Transverse colon (tissue), 4 donors: ENCODE results near the gene WBP2NL. TPM values are rescaled to one million over a fixed set of nuclear protein-coding genes. Genes with fewer than 3 reads are reported as not detected.
"Not testable (repeated sequence)": the region's sequence is repeated elsewhere in the genome, so short reads cannot be mapped to it uniquely, and the experiment has no call there.

Experiments used
- DNase-seq: peaks from one replicate; pipeline ENCODE4 v3.0.0-alpha.2; 2019
- H3K27ac ChIP-seq, 4 donors: fragments of 200-600 bp; sonication (generic); 2 replicates each; pipeline ENCODE4 v1.5.1; 2016 to 2018; ENCODE audit warnings: inconsistent platforms in 4 of 4
- H3K27me3 ChIP-seq: fragments of 200-600 bp; sonication (generic); 2 replicates; pipeline ENCODE4 v1.5.1; 2017; ENCODE audit warnings: inconsistent platforms
- H3K36me3 ChIP-seq, 4 donors: fragments of 200-600 bp; sonication (generic); 2 replicates each; pipeline ENCODE4 v1.5.1; 2017 to 2019; ENCODE audit warnings: inconsistent platforms in 4 of 4
- H3K4me1 ChIP-seq, 4 donors: fragments of 200-600 bp; sonication (generic); 2 replicates each; pipeline ENCODE4 v1.5.1; 2017 to 2020; ENCODE audit warnings: inconsistent platforms in 4 of 4
- H3K4me3 ChIP-seq, 4 donors: fragments of 200-600 bp; sonication (generic); 1 replicate in 1 of 4; 2 replicates in 3 of 4; pipeline versions ENCODE4 v1.5.1 to v1.6.1; 2017 to 2019; ENCODE audit warnings: inconsistent platforms in 4 of 4
- H3K9me3 ChIP-seq, 2 donors: fragments of 200-600 bp; sonication (generic); 2 replicates each; pipeline ENCODE4 v1.5.1; 2017 to 2019; ENCODE audit warnings: inconsistent platforms in 2 of 2
- CTCF ChIP-seq, 5 experiments: fragments of 200-600 bp in 3 of 5; fragments of 450-650 bp in 2 of 5; sonication (generic) in 3 of 5; IDR thresholded peaks; 1 replicate in 2 of 5; 2 replicates in 3 of 5; pipeline ENCODE4 v1.5.1; 2016 to 2017; ENCODE audit warnings: antibody characterized with exemption in 5 of 5, inconsistent platforms in 3 of 5, mild to moderate bottlenecking in 2 of 5, moderate library complexity in 1 of 5
- EP300 ChIP-seq: sonication (generic); formaldehyde crosslinking; IDR thresholded peaks from one replicate; pipeline ENCODE4 v1.6.1; 2017; ENCODE audit warnings: antibody characterized with exemption, low read depth
- POLR2A ChIP-seq: fragments of 450-650 bp; IDR thresholded peaks from one replicate; pipeline ENCODE4 v1.6.1; 2016; ENCODE audit warnings: antibody characterized with exemption, mild to moderate bottlenecking, moderate library complexity
- POLR2AphosphoS5 ChIP-seq, 3 donors: sonication (generic); formaldehyde crosslinking; IDR thresholded peaks; one replicate each; pipeline ENCODE4 v1.6.1; 2016; ENCODE audit warnings: antibody characterized with exemption in 3 of 3
- WGBS, 2 donors: methylation state at CpG; one replicate each; pipeline ENCODE4 v1.1.5; 2018; ENCODE audit warnings: low coverage in 1 of 2; 5-methylcytosine and 5-hydroxymethylcytosine counted together
- in situ Hi-C, 4 donors: fragments of 200-750 bp; cut with MboI; loops; one replicate each; pipeline versions ENCODE4 v1.15.0 to v1.15.1; 2017; ENCODE audit warnings: low sequenced_read_pairs in 3 of 4, low pct_ligation_motif_present in 1 of 4, low pct_unique_long_range_greater_than_20kb in 1 of 4
- intact Hi-C: fragments of 100-400 bp; cut with DNase I; formaldehyde crosslinking; loops from one replicate; pipeline ENCODE4 v1.15.1; 2023; ENCODE audit warnings: low total_unique reads
- total RNA-seq, 4 donors: library from RNA; depleted of rRNA; stranded (reverse); fragments of >200 nt; gene quantifications; one replicate each; pipeline ENCODE4 v1.1.0, GENCODE V29; 2016

The WBP2NL gene
- total RNA-seq, 4 donors from 2014 or later, result 0.96 to 12.0 (median 3.5) TPM; not detected in 1

- 15% methylated on average over 19 of the region's 19 CpGs; no CpG with 5 or more reads in 1 of the 2 donors for WGBS, 2 donors
- Histone ChIP-seq H3K4me1 (peaks cover 17 to 34% (median 28%) of the 10 kb centered on the region in 4 donors), H3K9me3 (no peaks in the 10 kb centered on the region), H3K27ac (peak overlapping the region; percentile 86 to 96 (median 93)), H3K27me3 (no peaks in the 10 kb centered on the region), H3K4me3 (peak overlapping the region; percentile 36 to 78 (median 56)), H3K36me3 (peaks cover 0 to 16% (median 0%) of the 10 kb centered on the region in 4 donors)
- no peak for DNase-seq
- intact Hi-C loops (no loop called here), in situ Hi-C loops (no loop called here)
- TF ChIP-seq CTCF (IDR thresholded peaks at IDR 0.05) (no peak), POLR2AphosphoS5 (IDR thresholded peaks at IDR 0.05) (no peak), POLR2A (no peak), EP300 (no peak)
Measured at GRCh38 chr22:42069801-42070516, 71.4 kb downstream of the WBP2NL start.

- Histone ChIP-seq H3K27me3 (no peaks in the 10 kb centered on the region), H3K36me3 (peaks cover 0 to 12% (median 0%) of the 10 kb centered on the region in 4 donors), H3K27ac (peak within 1 kb of the TSS; percentile 86 to 96 (median 93)), H3K9me3 (no peaks in the 10 kb centered on the region), H3K4me1 (peaks cover 21 to 40% (median 31%) of the 10 kb centered on the region in 4 donors), H3K4me3 (peak within 1 kb of the TSS; percentile 36 to 78 (median 56))
- TF ChIP-seq EP300 (no peak), POLR2AphosphoS5 (IDR thresholded peaks at IDR 0.05) (peak; percentile 93 to 97 (median 95)), POLR2A (peak; percentile 90), CTCF (IDR thresholded peaks at IDR 0.05) (no peak)
- in situ Hi-C loops (no loop called here), intact Hi-C loops (loop anchor here (1.0 kb wide), 1 partner anchor 20 kb away; the partner anchor contains the start of gene NDUFA6)
- 0 to 1% methylated on average over 2 to 35 of the region's 56 CpGs for WGBS, 2 donors
- peak; percentile 97 for DNase-seq
Measured at GRCh38 chr22:42070517-42071422, 72.2 kb downstream of the WBP2NL start, which contains the start of gene NAGA. NAGA (minus strand) TSS chr22:42070812; CDS start chr22:42070297, 515 bp downstream.

- peak overlapping the region in 2 of 4 donors; percentile 61 to 78 for H3K4me3 ChIP-seq
Measured at GRCh38 chr22:42071508-42071907, 72.9 kb downstream of the WBP2NL start.

GRCh38 chr22:42072606-42073330, 74.2 kb downstream of the WBP2NL start:
- in situ Hi-C loops, result no loop called here
- peaks cover 21 to 43% (median 32%) of the 10 kb centered on the region in 4 donors for H3K4me1 ChIP-seq
- TF ChIP-seq POLR2AphosphoS5 (IDR thresholded peaks at IDR 0.05) (no peak), EP300 (no peak), CTCF (IDR thresholded peaks at IDR 0.05) (no peak), POLR2A (no peak)
- H3K9me3 ChIP-seq, result no peaks in the 10 kb centered on the region
- intact Hi-C loops, result no loop called here
- H3K4me3 ChIP-seq, result no peak overlapping the region
- WGBS, 2 donors, result 78 to 84% methylated on average over 6 to 8 of the region's 8 CpGs
- H3K27ac ChIP-seq, result no peak overlapping the region
- no peaks in the 10 kb centered on the region for H3K27me3 ChIP-seq
- H3K36me3 ChIP-seq, result no peaks in the 10 kb centered on the region
- no peak for DNase-seq

More at GRCh38 chr22:42071508-42071907, 72.9 kb downstream of the WBP2NL start:
- H3K27me3 ChIP-seq, H3K9me3 ChIP-seq, DNase-seq, H3K36me3 ChIP-seq, in situ Hi-C loops: not testable (repeated sequence)
- WGBS, 2 donors, result 62 to 64% methylated on average over 3 to 7 of the region's 7 CpGs
- H3K4me1 ChIP-seq, result peaks cover 21 to 40% (median 31%) of the 10 kb centered on the region in 4 donors
- peak overlapping the region; percentile 86 to 96 (median 93) for H3K27ac ChIP-seq
- intact Hi-C loops, result loop anchor here (1.0 kb wide), 1 partner anchor 19 kb away; the partner anchor contains the start of gene NDUFA6
